GM21737 (cell line): Measurements from ENCODE around the gene DCAF16.

ENCODE experiments used
- ATAC-seq: cut with Tn5 transposase; IDR thresholded peaks from one replicate; pipeline ENCODE4 v1.9.1; 2021; ENCODE audit warnings: mild to moderate bottlenecking, moderate library complexity; ENCODE audit not compliant: unreplicated experiment

The DCAF16 gene

GRCh38 chr4:17785858-17786257, 24.7 kb downstream of the DCAF16 start:
- no peak for ATAC-seq

GRCh38 chr4:17781300-17782287, 29.0 kb downstream of the DCAF16 start, which contains the start of gene FAM184B:
Gene FAM184B, minus strand, starts transcription at chr4:17781621. Its CDS starts 322 bp downstream, at chr4:17781299.
- ATAC-seq: no peak

- no peak for ATAC-seq
Measured at GRCh38 chr4:17780501-17781299, 29.9 kb downstream of the DCAF16 start.

- no peak for ATAC-seq
Measured at GRCh38 chr4:17778431-17778830, 32.1 kb downstream of the DCAF16 start.

GRCh38 chr4:17773135-17773698, 37.3 kb downstream of the DCAF16 start:
- ATAC-seq: no peak

GRCh38 chr4:17771284-17771908, 39.2 kb downstream of the DCAF16 start:
- ATAC-seq: no peak

- ATAC-seq: no peak
Measured at GRCh38 chr4:17770845-17771244, 39.7 kb downstream of the DCAF16 start.

- ATAC-seq: no peak
Measured at GRCh38 chr4:17769406-17770174, 41.0 kb downstream of the DCAF16 start.

GRCh38 chr4:17766826-17767458, 43.6 kb downstream of the DCAF16 start:
- ATAC-seq: no peak

- no peak for ATAC-seq
Measured at GRCh38 chr4:17765514-17766286, 44.9 kb downstream of the DCAF16 start.

- ATAC-seq: no peak
Measured at GRCh38 chr4:17763931-17764330, 46.6 kb downstream of the DCAF16 start.

- ATAC-seq: no peak
Measured at GRCh38 chr4:17763416-17763815, 47.1 kb downstream of the DCAF16 start.

- ATAC-seq: no peak
Measured at GRCh38 chr4:17762726-17763125, 47.8 kb downstream of the DCAF16 start.

- no peak for ATAC-seq
Measured at GRCh38 chr4:17761062-17761461, 49.5 kb downstream of the DCAF16 start.

- ATAC-seq: no peak
Measured at GRCh38 chr4:17760626-17761025, 49.9 kb downstream of the DCAF16 start.

- no peak for ATAC-seq
Measured at GRCh38 chr4:17758485-17758884, 52.1 kb downstream of the DCAF16 start.

GRCh38 chr4:17757621-17758020, 52.9 kb downstream of the DCAF16 start:
- ATAC-seq: no peak

- no peak for ATAC-seq
Measured at GRCh38 chr4:17753646-17754045, 56.9 kb downstream of the DCAF16 start.
